HG02840 (cell line): ENCODE results near the gene ST6GALNAC3.
A peak's percentile ranks its signal among the peaks of the same experiment; 100 is the strongest.
"Not testable (repeated sequence)": the region's sequence is repeated elsewhere in the genome, so short reads cannot be mapped to it uniquely, and the experiment has no call there.

ENCODE experiments used
- ATAC-seq: cut with Tn5 transposase; IDR thresholded peaks from one replicate; pipeline ENCODE4 v1.9.1; 2021; ENCODE audit warnings: mild to moderate bottlenecking, moderate library complexity, moderate number of reproducible peaks; ENCODE audit not compliant: unreplicated experiment, low FRiP score

The ST6GALNAC3 gene

DNA sequence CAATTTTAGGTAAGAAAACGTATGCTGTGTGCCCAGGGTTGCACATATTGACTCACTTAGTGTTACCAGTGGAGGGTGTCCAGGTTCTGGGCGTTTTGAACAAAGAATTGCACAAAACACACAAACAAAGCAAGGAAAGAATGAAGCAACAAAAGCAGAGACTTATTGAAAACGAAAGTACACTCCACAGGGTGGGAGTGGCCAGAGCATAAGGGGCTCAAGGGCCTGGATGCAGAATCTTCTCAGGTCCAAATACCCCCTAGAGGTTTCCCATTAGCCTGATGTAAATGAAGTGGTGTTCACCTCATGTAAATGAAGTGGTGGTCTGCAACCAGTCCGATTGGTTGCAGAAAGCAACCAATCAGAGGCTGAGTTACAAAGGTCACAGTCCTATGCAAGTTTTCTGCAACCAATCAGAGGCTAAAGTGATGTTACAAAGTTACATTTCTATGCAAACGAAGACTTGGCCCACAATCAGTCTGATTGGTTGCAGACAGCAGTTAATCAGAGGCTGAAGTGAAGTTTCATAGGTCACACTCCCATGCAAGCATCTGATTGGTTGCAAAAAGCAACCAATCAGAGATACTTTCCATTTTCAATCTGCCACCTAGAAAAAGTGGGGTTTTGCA is 228.3 kb downstream of the ST6GALNAC3 start:
- no peak for ATAC-seq

DNA sequence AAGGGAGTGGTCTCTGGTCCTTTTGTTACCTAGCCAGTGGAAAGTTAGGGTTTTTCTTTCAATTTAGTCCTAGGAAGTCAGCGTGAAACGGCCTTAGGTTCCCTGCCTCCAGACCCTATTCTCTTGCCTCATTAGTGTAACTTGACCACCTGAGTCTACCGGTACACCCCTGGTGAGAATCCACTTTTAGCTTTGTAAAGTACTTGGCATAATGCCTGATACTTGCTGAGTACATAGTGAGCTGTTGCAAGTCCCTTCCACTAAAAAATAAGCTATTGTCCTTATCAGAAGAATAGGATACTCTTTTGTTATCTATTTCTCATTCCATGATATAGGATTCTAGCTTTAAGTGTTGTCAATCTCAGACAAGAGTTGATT is 228.8 kb downstream of the ST6GALNAC3 start:
- no peak for ATAC-seq

GRCh38 chr1:76313304-76313703 is 238.8 kb downstream of the ST6GALNAC3 start:
- no peak for ATAC-seq

- no peak for ATAC-seq
Measured at GRCh38 chr1:76314730-76315129, 240.2 kb downstream of the ST6GALNAC3 start.

GRCh38 chr1:76317299-76317900 is 242.9 kb downstream of the ST6GALNAC3 start:
- ATAC-seq, result no peak

DNA sequence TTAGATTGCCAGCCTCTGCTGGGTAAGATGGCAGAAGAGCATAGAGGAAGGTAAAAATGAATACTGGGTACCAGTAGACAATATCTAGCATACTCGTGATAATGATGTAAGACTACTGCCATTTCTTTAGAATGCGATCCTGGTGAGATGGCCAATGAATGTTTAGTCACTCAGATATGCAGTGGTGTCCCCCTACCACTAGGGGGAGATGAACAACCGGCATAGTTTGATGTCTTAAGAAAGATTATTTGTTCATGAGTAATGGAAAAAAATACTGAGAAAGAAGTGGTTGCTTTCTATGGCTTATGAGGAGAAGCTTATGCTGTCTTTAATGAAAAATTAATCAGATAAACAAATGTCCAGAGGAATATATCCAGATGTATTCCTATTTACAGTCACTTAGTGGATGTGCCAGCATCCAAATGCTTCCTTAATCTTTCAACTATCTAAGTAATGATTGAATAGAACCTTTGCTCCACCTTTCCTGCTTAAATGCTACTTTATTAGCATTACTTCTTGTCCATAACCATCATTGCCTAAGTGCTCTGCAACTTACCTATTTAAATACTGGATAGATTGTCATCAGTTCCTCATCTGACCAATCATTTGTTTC is 256.6 kb downstream of the ST6GALNAC3 start:
- peak; percentile 63 for ATAC-seq

GRCh38 chr1:76335882-76336281 is 261.3 kb downstream of the ST6GALNAC3 start:
- no peak for ATAC-seq

GRCh38 chr1:76336931-76337371 is 262.4 kb downstream of the ST6GALNAC3 start:
- no peak for ATAC-seq

- no peak for ATAC-seq
Measured at GRCh38 chr1:76337542-76338219, 263.1 kb downstream of the ST6GALNAC3 start.

- no peak for ATAC-seq
Measured at GRCh38 chr1:76340056-76340455, 265.5 kb downstream of the ST6GALNAC3 start.

DNA sequence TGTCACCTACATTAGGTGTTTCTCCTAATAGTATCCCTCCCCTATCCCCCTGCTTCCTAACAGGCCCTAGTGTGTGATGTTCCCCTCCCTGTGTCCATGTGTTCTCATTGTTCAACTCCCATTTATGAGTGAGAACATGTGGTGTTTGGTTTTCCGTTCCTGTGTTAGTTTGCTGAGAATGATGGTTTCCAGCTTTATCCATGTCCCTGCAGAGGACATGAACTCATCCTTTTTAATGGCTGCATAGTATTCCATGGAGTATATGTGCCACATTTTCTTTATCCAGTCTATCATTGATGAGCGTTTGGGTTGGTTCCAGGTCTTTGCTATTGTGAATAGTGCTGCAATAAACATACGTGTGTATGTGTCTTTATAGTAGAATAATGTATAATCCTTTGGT is 267.3 kb downstream of the ST6GALNAC3 start:
- ATAC-seq, result not testable (repeated sequence)

DNA sequence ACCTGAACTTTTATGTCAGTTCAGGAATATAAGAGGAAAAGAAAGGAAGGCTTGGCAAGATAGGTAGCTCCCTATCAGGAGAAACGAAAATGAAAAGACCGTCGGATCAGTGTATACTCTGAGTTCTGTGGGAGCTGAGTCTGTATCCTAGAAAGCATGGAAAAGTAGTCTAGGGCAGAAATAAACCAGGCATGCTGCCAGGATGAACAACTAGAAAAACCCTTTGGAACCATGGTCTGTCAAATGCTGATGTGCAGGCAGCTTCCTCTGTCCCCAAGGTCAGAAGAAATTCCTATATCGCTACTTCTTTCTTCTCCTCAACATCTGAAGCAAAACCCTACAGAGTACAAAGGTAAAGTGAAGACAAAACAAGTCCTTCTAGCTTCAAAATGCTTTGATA is 268.8 kb downstream of the ST6GALNAC3 start:
- no peak for ATAC-seq

DNA sequence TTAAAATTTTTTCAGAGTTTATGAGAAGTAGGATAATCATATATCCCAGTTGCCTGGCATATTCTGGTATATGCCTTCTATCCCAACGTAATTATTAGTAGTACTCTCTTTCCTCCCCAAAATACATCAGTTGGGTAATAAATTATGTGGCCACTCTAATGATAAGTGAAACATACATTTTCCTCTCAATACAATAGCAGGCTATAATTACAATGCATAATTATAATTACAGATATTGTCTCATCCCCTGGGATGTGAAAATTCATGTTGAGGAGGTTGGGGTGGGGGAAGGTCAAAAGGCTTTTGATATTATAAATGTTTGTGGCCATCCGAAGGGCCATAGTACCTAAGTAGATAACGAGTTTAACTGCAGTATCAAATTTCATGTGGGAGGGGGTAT is 277.1 kb downstream of the ST6GALNAC3 start:
- no peak for ATAC-seq

GRCh38 chr1:76352741-76353435 is 278.3 kb downstream of the ST6GALNAC3 start:
- no peak for ATAC-seq

GRCh38 chr1:76354236-76354635 is 279.7 kb downstream of the ST6GALNAC3 start:
- no peak for ATAC-seq

DNA sequence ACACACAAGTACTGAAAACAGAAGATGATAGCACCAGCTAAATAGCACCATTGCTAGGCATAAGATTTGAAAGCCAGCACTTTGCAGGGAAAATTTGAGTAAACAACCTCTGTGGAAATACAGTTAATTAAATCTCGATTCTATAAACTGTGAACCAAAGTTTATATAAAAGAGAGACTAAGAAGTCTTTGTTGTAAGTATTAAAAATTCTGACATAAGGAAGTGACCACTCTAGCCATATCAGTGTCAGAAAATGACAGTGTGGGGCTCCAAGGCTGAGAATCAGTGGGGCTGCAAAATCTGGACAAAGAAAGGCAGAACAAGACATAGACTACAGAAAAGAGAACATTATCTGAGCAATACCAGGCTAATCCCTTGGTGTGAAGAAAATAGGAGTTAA is 292.2 kb downstream of the ST6GALNAC3 start:
- no peak for ATAC-seq

DNA sequence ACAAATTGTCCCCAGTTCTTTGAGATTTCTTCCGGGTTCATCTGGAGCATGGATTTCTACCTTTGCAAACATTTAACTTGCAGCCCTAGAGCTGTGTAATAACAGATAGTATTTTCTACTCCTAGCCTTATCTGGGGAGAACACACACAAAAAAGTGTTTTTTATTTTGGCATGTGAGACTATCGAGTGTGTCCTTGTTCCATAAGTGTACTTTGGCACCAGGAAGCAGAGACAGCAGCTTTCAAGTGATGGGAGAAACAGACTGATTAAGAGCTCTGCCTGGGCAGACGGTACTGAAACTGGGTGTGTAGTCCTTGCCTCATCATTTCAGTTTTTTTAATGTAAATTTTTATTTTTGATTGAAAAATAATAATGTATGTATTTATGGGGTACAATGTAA is 297.4 kb downstream of the ST6GALNAC3 start:
- ATAC-seq, result no peak

DNA sequence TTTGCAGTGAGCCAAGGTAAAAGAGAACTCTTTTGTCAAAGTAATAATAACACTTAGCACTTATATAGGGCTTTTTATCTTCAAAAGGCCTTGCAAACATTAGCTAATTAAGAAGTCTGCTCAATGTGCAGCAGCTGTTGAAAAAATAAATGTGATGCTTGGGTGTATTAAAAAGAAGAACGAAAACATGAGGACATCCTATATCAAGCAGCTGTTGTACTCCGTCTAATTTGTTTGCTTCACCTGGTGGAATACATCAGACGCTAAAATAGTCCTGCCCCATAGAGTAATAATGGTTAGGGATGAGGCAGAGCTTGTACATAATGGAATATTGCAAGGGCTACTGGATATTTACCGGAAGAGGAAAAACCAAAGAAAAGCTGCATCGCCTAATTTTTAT is 299.5 kb downstream of the ST6GALNAC3 start:
- ATAC-seq, result no peak

DNA sequence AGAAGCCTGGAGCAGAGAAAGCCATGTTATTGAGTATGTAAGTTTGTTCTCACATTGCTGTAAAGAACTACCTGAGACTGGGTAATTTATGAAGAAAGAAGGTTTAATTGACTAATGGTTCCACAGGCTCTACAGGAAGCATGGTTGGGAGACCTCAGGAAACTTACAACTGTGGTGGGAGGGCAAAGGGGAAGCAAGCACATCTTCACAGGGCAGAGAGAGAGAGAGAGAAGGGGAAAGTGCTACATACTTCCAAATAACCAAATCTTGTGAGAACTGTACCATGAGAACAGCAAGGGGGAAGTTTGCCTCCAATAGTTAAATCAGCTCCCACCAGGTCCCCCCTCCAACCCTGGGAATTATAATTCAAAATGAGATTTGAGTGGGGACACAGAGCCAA is 302.7 kb downstream of the ST6GALNAC3 start:
- ATAC-seq, result no peak

GRCh38 chr1:76379506-76379905 is 305.0 kb downstream of the ST6GALNAC3 start:
- ATAC-seq, result no peak
